Activated naive CD4-positive, alpha-beta T cell (primary cell): ENCODE data around the gene SLAIN2.

Experiments used
- DNase-seq, 4 experiments: peaks; one replicate each; lab custom pipeline; 2025; lab: John Stamatoyannopoulos, UW

SLAIN2 gene

GRCh38 chr4:48370260-48371134 lies 29.2 kb downstream of the SLAIN2 start:
- no peak for DNase-seq

- no peak for DNase-seq
Measured at GRCh38 chr4:48372272-48372671, 30.9 kb downstream of the SLAIN2 start.

GRCh38 chr4:48375651-48376304 lies 34.4 kb downstream of the SLAIN2 start:
- no peak for DNase-seq

- DNase-seq: no peak
Measured at GRCh38 chr4:48379587-48380180, 38.4 kb downstream of the SLAIN2 start.

GRCh38 chr4:48380583-48381167 lies 39.3 kb downstream of the SLAIN2 start:
- DNase-seq: no peak

- no peak for DNase-seq
Measured at GRCh38 chr4:48388525-48389154, 47.3 kb downstream of the SLAIN2 start.

- DNase-seq: no peak
Measured at GRCh38 chr4:48396043-48396442, 54.7 kb downstream of the SLAIN2 start.

GRCh38 chr4:48400416-48400815 lies 59.1 kb downstream of the SLAIN2 start:
- no peak for DNase-seq

GRCh38 chr4:48403358-48403757 lies 62.0 kb downstream of the SLAIN2 start:
- DNase-seq: no peak

GRCh38 chr4:48403779-48404178 lies 62.5 kb downstream of the SLAIN2 start:
- DNase-seq: no peak

- no peak for DNase-seq
Measured at GRCh38 chr4:48405924-48406323, 64.6 kb downstream of the SLAIN2 start.

GRCh38 chr4:48409203-48409602 lies 67.9 kb downstream of the SLAIN2 start:
- no peak for DNase-seq

- DNase-seq: no peak
Measured at GRCh38 chr4:48410812-48411211, 69.5 kb downstream of the SLAIN2 start.

GRCh38 chr4:48420144-48420543 lies 78.8 kb downstream of the SLAIN2 start:
- no peak for DNase-seq

GRCh38 chr4:48421101-48421500 lies 79.8 kb downstream of the SLAIN2 start:
- DNase-seq: no peak

GRCh38 chr4:48428926-48429325 lies 87.6 kb downstream of the SLAIN2 start:
- no peak for DNase-seq

- DNase-seq: no peak
Measured at GRCh38 chr4:48429709-48430474, 88.6 kb downstream of the SLAIN2 start.

GRCh38 chr4:48431401-48431800 lies 90.1 kb downstream of the SLAIN2 start:
- DNase-seq: no peak

GRCh38 chr4:48432017-48432416 lies 90.7 kb downstream of the SLAIN2 start:
- DNase-seq: no peak

GRCh38 chr4:48436318-48436717 lies 95.0 kb downstream of the SLAIN2 start:
- no peak for DNase-seq

GRCh38 chr4:48439988-48440387 lies 98.7 kb downstream of the SLAIN2 start:
- DNase-seq: no peak
